H1 (cell line): ENCODE results near the gene CACNA1B.

Experiments used
- GTF2F1 ChIP-seq: IDR thresholded peaks from 2 replicates; pipeline ENCODE4 v1.6.1; 2012; ENCODE audit warnings: low read depth, low read length, improper control_type of control experiment, borderline replicate concordance
- SIN3A ChIP-seq, 2 experiments: IDR thresholded peaks in 1 of 2; conservative IDR thresholded peaks in 1 of 2; 2 replicates each; pipeline ENCODE4 v1.6.1; 2011 to 2012; ENCODE audit warnings: low read length in 2 of 2, improper control_type of control experiment in 1 of 2, low read depth in 1 of 2, mild to moderate bottlenecking in 1 of 2
- TAF7 ChIP-seq: optimal IDR thresholded peaks from 2 replicates; pipeline ENCODE3; 2011; ENCODE audit warnings: low read depth, mild to moderate bottlenecking, inconsistent platforms, low read length, moderate library complexity, borderline replicate concordance
- TF ChIP-seq, protein P1 (sequence below), 3 experiments: IDR thresholded peaks; 1 replicate in 2 of 3; 2 replicates in 1 of 3; pipeline versions ENCODE4 v1.5.1 to v1.6.1; 2011; ENCODE audit warnings: low read length in 3 of 3, mild to moderate bottlenecking in 3 of 3, inconsistent platforms in 2 of 3, low read depth in 1 of 3, moderate library complexity in 1 of 3; ENCODE audit not compliant: insufficient read depth in 1 of 3; ENCODE audit errors: control extremely low read depth in 1 of 3

DNA sequence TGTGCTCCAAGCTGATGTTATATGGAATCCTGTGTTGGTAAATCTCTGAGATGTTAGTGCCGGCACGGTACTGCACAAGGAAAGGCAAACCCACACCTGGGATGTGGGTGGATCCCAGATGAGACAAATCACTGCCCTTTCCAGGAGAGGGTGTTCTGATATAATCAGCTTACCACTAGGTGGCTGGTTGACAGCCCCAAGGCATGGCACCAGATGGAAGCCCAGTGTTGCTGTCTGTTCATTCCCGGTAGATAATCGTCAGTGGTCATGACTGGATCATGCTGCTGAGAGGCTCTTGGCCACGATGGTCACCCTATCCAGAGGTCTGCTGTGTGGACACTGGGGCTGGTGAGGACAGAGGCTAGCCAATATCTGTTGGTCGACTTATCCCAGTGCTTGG lies 184.0 kb downstream of the CACNA1B start:
- TF ChIP-seq GTF2F1 (no peak), SIN3A (conservative IDR thresholded peaks at IDR 0.05 in 1 of 2, IDR thresholded peaks at IDR 0.05 in 1 of 2; ENCODE audit: low read depth in 1 of 2, low read length in 2 of 2) (no peak), TAF7 (no peak)
- TF ChIP-seq, protein P1, sequence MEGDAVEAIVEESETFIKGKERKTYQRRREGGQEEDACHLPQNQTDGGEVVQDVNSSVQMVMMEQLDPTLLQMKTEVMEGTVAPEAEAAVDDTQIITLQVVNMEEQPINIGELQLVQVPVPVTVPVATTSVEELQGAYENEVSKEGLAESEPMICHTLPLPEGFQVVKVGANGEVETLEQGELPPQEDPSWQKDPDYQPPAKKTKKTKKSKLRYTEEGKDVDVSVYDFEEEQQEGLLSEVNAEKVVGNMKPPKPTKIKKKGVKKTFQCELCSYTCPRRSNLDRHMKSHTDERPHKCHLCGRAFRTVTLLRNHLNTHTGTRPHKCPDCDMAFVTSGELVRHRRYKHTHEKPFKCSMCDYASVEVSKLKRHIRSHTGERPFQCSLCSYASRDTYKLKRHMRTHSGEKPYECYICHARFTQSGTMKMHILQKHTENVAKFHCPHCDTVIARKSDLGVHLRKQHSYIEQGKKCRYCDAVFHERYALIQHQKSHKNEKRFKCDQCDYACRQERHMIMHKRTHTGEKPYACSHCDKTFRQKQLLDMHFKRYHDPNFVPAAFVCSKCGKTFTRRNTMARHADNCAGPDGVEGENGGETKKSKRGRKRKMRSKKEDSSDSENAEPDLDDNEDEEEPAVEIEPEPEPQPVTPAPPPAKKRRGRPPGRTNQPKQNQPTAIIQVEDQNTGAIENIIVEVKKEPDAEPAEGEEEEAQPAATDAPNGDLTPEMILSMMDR (IDR thresholded peaks at IDR 0.05; ENCODE audit: control extremely low read depth in 1 of 3, insufficient read depth in 1 of 3, low read depth in 1 of 3, low read length in 3 of 3): peak; percentile 7 to 28 (median 14); a peak in 2 of 4 replicates
